ENCODE measurements around the gene HEYL.

The HEYL gene

DNA sequence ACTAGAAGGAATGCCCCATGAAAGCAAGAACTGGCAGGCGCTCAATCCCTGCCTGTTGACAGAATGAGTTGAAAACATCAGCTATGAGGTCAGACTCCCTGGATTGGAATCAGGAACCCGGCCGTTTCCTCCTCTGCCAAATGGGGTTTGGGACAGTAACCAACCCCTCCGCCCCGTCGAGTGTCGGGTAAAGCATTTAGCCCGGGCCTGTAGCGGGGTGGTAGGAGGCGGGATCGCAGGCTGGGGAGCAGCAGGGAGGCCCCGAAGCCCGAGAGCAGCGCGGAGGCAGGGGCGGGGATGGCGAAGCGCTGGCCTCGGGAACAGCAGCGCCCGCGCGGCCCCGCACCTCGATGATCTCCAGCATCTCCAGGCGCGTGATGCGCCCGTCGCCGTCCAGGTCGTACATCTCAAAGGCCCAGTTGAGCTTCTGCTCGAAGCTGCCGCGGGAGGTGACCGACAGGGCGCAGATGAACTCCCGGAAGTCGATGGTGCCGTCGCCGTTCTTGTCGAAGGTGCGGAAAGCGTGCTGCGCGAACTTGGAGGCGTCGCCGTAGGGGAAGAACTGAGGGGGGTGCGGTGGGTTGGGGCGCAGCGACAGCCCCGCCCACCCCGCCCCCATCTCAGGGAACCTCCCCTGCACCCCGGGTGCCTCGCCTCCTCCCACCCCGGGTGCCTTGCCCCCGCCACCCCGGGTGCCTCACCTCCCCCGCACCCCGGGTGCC is 44.3 kb upstream of the HEYL start:
- Histone ChIP-seq H3K36me3 (no peaks in the 10 kb centered on the region), H3K4me3 (ENCODE audit: low read depth, low read length) (no peak overlapping the region), H3K27ac (no peak overlapping the region), H3K9me3 (ENCODE audit: severe bottlenecking) (no peaks in the 10 kb centered on the region), H3K27me3 (ENCODE audit: insufficient read depth, low read depth, severe bottlenecking) (no peaks in the 10 kb centered on the region)
- TF ChIP-seq, protein P1, sequence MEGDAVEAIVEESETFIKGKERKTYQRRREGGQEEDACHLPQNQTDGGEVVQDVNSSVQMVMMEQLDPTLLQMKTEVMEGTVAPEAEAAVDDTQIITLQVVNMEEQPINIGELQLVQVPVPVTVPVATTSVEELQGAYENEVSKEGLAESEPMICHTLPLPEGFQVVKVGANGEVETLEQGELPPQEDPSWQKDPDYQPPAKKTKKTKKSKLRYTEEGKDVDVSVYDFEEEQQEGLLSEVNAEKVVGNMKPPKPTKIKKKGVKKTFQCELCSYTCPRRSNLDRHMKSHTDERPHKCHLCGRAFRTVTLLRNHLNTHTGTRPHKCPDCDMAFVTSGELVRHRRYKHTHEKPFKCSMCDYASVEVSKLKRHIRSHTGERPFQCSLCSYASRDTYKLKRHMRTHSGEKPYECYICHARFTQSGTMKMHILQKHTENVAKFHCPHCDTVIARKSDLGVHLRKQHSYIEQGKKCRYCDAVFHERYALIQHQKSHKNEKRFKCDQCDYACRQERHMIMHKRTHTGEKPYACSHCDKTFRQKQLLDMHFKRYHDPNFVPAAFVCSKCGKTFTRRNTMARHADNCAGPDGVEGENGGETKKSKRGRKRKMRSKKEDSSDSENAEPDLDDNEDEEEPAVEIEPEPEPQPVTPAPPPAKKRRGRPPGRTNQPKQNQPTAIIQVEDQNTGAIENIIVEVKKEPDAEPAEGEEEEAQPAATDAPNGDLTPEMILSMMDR (IDR thresholded peaks at IDR 0.05; ENCODE audit: low read depth, low read length) = no peak
- DNase-seq = no peak

DNA sequence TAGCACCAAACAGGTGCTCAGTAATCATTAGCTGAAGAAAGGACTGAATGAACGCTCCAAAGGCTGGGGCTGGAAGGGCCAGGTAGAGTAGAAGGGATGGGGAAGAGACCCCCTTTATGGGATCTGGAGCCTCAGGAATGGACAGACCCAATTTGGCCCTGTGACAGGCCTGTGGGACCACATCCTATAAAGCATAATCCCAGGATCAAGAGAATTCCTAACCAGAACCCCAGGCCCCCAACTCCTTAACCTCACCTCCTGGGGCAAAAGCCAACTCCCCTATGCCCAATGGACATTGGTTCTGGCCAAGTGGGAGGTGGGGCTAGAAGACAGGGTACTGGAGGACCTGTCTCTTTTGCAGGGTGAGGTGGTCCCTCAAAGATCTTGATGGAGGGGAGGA is 42.6 kb upstream of the HEYL start:
- DNase-seq = no peak
- TF ChIP-seq, protein P1 (IDR thresholded peaks at IDR 0.05; ENCODE audit: low read depth, low read length) = no peak

DNA sequence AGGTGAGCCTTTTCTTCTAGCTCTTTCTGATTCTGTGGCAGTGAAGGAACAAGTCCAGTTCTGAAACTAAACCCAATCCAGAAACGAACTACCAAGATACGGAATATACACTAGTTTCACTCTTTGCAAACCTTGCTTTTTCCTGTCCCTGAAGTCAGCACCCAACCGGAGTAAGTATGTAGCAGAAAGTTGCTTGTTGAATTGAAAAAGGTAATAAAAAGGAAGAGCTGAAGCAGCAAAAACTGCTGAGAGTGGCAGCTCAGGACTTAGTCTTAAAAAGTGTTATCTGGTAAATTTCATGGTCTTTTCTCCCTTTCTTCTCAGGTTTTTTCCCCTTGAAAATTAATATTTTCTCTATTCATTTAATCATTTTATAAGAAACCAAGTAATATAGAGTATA is 41.9 kb upstream of the HEYL start:
- H3K36me3 ChIP-seq = no peaks in the 10 kb centered on the region
- H3K27ac ChIP-seq = no peak overlapping the region
- DNase-seq = no peak
- TF ChIP-seq, protein P1 (IDR thresholded peaks at IDR 0.05; ENCODE audit: low read depth, low read length) = no peak
- H3K9me3 ChIP-seq (ENCODE audit: severe bottlenecking) = no peaks in the 10 kb centered on the region
- no peak overlapping the region for H3K4me3 ChIP-seq (ENCODE audit: low read depth, low read length)
- H3K27me3 ChIP-seq (ENCODE audit: insufficient read depth, low read depth, severe bottlenecking) = no peaks in the 10 kb centered on the region

More for the DNA sequence above, 42.6 kb upstream of the HEYL start:
- no peaks in the 10 kb centered on the region for H3K27me3 ChIP-seq (ENCODE audit: insufficient read depth, low read depth, severe bottlenecking)
- H3K36me3 ChIP-seq = no peaks in the 10 kb centered on the region
- no peaks in the 10 kb centered on the region for H3K9me3 ChIP-seq (ENCODE audit: severe bottlenecking)
- no peak overlapping the region for H3K4me3 ChIP-seq (ENCODE audit: low read depth, low read length)
- H3K27ac ChIP-seq = no peak overlapping the region

DNA sequence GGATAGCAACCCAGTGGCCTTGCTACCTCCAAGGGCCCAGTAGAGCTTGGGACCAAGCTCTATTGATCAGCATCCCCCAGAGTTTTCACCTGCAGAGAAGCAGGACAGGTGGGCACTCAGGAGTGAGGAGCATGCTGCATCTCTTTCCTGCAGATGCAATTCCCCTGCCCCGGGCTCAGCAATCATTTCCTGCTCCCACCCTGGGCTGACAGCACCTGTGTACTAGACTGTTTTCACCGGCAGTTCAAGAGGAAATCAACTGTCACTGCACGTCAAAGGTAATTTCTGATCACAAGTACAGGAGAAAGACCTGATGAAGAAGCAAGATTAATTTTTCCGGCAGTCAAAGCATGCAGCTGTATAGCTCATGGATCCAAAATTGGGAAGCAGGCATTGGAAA is 41.3 kb upstream of the HEYL start:
- H3K9me3 ChIP-seq (ENCODE audit: severe bottlenecking) = no peaks in the 10 kb centered on the region
- no peaks in the 10 kb centered on the region for H3K36me3 ChIP-seq
- no peaks in the 10 kb centered on the region for H3K27me3 ChIP-seq (ENCODE audit: insufficient read depth, low read depth, severe bottlenecking)
- TF ChIP-seq, protein P1 (IDR thresholded peaks at IDR 0.05; ENCODE audit: low read depth, low read length) = no peak
- no peak overlapping the region for H3K4me3 ChIP-seq (ENCODE audit: low read depth, low read length)
- DNase-seq = no peak
- no peak overlapping the region for H3K27ac ChIP-seq

DNA sequence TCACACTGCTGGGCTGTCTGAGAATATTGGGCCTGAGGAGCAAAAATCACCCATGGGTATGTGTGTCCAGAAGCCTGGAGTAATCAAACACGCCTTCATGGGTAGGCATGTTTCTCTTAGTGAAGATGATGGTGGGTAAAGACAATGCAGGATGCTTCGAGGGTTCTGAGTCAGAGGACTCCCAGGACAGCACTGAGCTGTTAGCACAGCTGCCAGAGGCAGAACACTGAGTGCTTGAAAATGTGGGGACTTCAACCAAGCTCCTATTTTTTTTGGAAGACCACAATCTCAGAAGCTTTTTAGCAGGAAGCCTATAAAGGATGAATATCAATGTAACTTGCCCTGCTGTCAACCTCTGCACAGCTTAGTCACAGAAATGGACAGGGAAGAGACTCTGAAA is 40.4 kb upstream of the HEYL start:
- no peak for DNase-seq
- Histone ChIP-seq H3K4me3 (ENCODE audit: low read depth, low read length) (no peak overlapping the region), H3K27me3 (ENCODE audit: insufficient read depth, low read depth, severe bottlenecking) (no peaks in the 10 kb centered on the region), H3K27ac (no peak overlapping the region), H3K9me3 (ENCODE audit: severe bottlenecking) (no peaks in the 10 kb centered on the region), H3K36me3 (no peaks in the 10 kb centered on the region)
- TF ChIP-seq, protein P1 (IDR thresholded peaks at IDR 0.05; ENCODE audit: low read depth, low read length) = no peak

DNA sequence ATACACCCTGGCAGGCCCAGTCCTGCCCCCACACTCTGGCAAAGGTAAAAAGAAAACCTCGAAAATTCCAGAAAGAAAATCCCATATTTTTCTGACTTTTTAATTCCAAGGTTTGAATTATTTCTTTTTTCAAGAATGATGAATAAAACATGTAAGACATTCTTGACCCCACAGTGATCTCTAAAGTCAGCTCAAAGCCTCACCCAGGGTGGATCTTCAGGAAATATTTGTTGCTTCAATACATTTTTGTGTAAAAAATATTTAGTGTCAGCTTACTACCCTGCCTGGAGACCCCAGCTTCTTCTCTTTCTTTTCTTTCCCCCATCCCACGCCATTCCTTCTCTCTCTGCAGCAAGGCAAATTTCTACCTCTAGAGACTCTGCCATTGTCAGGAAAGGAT is 39.4 kb upstream of the HEYL start:
- H3K9me3 ChIP-seq (ENCODE audit: severe bottlenecking) = no peaks in the 10 kb centered on the region
- H3K4me3 ChIP-seq (ENCODE audit: low read depth, low read length) = no peak overlapping the region
- DNase-seq = no peak
- H3K27me3 ChIP-seq (ENCODE audit: insufficient read depth, low read depth, severe bottlenecking) = peaks cover 4% of the 10 kb centered on the region
- H3K27ac ChIP-seq = no peak overlapping the region
- no peaks in the 10 kb centered on the region for H3K36me3 ChIP-seq
- TF ChIP-seq, protein P1 (IDR thresholded peaks at IDR 0.05; ENCODE audit: low read depth, low read length) = no peak
